H1 (cell line): Measurements from ENCODE around the gene LNPEP. TPM values are rescaled to one million over a fixed set of nuclear protein-coding genes. Genes with fewer than 3 reads are reported as not detected.

Experiments
- CBX8 ChIP-seq: fragments of 300-800, 300-1000 bp; sonication (generic); IDR thresholded peaks from 2 replicates; pipeline ENCODE4 v1.7.1; 2016; ENCODE audit warnings: low read depth, low read length, borderline replicate concordance
- CTBP2 ChIP-seq: IDR thresholded peaks from 2 replicates; pipeline ENCODE4 v1.7.0; 2011; ENCODE audit warnings: borderline replicate concordance, mild to moderate bottlenecking, moderate library complexity, mixed read lengths, low read length; ENCODE audit not compliant: insufficient read depth, insufficient read length
- RAD21 ChIP-seq, 2 experiments: IDR thresholded peaks in 1 of 2; conservative IDR thresholded peaks in 1 of 2; 2 replicates each; pipeline ENCODE4 v1.6.1; 2011; ENCODE audit warnings: low read depth in 2 of 2, low read length in 2 of 2, improper control_type of control experiment in 1 of 2, inconsistent platforms in 1 of 2, mild to moderate bottlenecking in 1 of 2, moderate library complexity in 1 of 2
- RXRA ChIP-seq: IDR thresholded peaks from 2 replicates; pipeline ENCODE4 v1.6.1; 2011; ENCODE audit warnings: low read depth, mild to moderate bottlenecking, low read length, moderate library complexity; ENCODE audit not compliant: insufficient read depth
- SIN3A ChIP-seq, 2 experiments: IDR thresholded peaks in 1 of 2; conservative IDR thresholded peaks in 1 of 2; 2 replicates each; pipeline ENCODE4 v1.6.1; 2011 to 2012; ENCODE audit warnings: low read length in 2 of 2, improper control_type of control experiment in 1 of 2, low read depth in 1 of 2, mild to moderate bottlenecking in 1 of 2
- SP4 ChIP-seq: IDR thresholded peaks from 2 replicates; pipeline ENCODE4 v1.6.1; 2012; ENCODE audit warnings: low read length, inconsistent platforms
- polyA plus RNA-seq, 7 experiments: library from polyadenylated mRNA; depleted of rRNA in 3 of 7; stranded (reverse) in 5 of 7; unstranded in 2 of 7; fragments of >200 nt in 5 of 7; fragments of 200-250 nt in 2 of 7; gene quantifications; 1 replicate in 5 of 7; 2 replicates in 1 of 7; 4 replicates in 1 of 7; pipeline versions ENCODE4 v1.2.1 to v1.2.3, GENCODE V29; 2011 to 2013; ENCODE audit warnings: missing spikeins in 2 of 7, mixed read lengths in 2 of 7
- total RNA-seq: library from RNA; stranded (reverse); fragmentation: NEBNext Ultra II Directional; extraction: Animal tissue kit (Norgen Biotek cat#: 25700); gene quantifications from 2 replicates; pipeline ENCODE4 v1.2.1, GENCODE V29; 2021

LNPEP gene
- total and polyA plus RNA-seq, 2 of the 8 experiments (the other 6 are each of a cell fraction or from before 2014, with no cell fraction given), result 1.8 to 4.5 TPM

GRCh38 chr5:96896806-96897205 is 39.1 kb upstream of the LNPEP start (continued):
- no peak for TF ChIP-seq SIN3A (conservative IDR thresholded peaks at IDR 0.05 in 1 of 2, IDR thresholded peaks at IDR 0.05 in 1 of 2; ENCODE audit: low read depth in 1 of 2, low read length in 2 of 2)
- TF ChIP-seq CBX8, result no peak
- TF ChIP-seq SP4, result no peak
- no peak for TF ChIP-seq CTBP2
- TF ChIP-seq RAD21 (IDR thresholded peaks at IDR 0.05 in 1 of 2, conservative IDR thresholded peaks at IDR 0.05 in 1 of 2; ENCODE audit: low read depth in 2 of 2, low read length in 2 of 2), result no peak
- TF ChIP-seq RXRA, result no peak
- TF ChIP-seq, all 59 proteins: peak for 0
